ENCODE measurements around the gene ANGPTL5.
"Not testable (repeated sequence)": the region's sequence is repeated elsewhere in the genome, so short reads cannot be mapped to it uniquely, and the experiment has no call there.

The ANGPTL5 gene

DNA sequence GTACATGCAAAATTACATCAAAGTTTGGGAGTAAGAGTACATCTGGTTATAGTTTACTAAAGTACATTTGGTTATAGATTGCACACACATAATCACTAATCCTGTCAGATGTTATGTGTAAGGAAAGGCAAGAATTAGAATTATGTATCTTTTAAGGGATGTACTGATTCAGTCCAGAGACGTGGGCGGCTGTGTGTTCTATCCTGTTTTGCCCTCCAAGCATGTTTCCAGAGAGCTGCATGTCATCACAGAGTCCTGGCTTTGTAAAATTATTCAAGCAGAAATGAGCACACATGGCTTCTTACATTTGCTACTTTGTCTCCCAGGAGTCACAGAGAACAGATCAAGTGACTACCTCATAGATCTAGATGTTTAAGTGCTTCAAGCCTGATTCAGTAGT is 34.7 kb downstream of the ANGPTL5 start:
- no peak for DNase-seq

GRCh38 chr11:101880222-101880621 is 36.1 kb downstream of the ANGPTL5 start:
- no peak for DNase-seq

DNA sequence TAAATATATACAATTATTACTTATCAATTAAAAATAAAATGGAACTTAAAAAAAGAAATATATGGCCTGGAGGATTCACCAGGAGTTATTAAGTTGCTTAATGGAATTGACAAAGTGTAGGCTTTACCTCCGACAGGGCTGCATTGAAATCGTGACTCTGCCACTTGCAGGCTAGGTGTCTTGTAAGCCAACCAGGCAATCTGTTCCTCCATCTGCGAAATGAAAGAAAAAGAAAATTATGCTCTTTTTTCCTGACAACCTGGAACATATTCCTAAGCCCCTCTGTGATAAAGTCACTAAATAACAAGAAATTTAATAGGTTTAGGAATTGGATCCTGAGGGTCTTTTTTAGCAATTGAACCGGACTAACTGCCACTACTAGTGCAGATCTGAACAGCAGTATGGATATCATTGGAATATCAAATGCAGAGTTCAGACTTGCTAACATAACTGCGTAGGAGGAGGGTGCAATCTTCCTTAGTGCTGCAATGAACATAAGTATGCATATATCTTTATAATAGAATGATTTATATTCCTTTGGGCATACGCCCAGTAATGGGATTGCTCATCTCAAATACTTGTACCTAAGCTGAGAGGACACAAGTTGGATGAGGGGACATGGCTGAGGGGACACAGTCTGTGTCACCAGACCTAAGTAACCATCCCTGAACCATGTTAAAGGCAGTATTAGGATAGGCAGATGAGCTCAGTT is 44.0 kb downstream of the ANGPTL5 start:
- no peak for DNase-seq

DNA sequence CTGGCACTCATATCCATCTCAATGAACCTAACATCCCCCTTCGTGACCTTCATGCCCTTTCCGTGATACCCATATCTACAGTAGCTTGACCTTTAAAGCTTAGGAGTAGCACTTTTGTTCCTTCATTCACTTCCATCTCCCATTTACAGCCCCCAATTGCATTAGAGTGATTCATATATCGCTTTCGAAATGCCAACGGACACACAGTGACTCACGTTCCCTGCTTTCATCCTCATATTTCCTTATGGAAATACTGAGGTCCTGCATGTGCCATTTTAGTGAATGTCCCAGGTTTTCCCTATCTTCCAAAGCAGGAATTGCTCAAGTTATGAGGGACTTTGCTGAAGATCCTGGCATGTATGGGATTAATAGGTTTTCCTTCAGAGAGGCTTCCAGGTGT is 45.8 kb downstream of the ANGPTL5 start:
- no peak for DNase-seq

DNA sequence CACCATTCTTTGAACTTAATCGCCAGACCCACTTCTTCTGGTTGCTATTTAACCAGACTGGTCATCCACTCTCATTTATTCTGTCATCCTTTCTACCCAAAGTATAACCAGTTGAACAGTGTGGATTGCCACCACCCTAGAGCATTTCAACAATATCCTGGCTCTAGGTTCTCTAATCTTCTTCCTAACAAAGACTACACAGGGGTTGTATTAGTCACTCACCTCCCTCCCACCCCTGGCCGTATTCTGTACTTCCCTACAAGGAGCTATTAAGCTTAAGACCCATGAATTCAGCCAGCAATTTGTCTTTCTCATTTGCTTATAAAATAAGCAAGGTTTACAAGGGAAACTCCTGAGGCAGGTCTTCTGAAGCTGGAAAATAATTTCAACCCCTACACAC is 48.4 kb downstream of the ANGPTL5 start:
- DNase-seq = no peak

- DNase-seq = no peak
Measured at GRCh38 chr11:101866619-101867491, 49.5 kb downstream of the ANGPTL5 start.

- no peak for DNase-seq
Measured at GRCh38 chr11:101864098-101864497, 52.2 kb downstream of the ANGPTL5 start.

- DNase-seq = no peak
Measured at GRCh38 chr11:101863361-101863760, 53.0 kb downstream of the ANGPTL5 start.

DNA sequence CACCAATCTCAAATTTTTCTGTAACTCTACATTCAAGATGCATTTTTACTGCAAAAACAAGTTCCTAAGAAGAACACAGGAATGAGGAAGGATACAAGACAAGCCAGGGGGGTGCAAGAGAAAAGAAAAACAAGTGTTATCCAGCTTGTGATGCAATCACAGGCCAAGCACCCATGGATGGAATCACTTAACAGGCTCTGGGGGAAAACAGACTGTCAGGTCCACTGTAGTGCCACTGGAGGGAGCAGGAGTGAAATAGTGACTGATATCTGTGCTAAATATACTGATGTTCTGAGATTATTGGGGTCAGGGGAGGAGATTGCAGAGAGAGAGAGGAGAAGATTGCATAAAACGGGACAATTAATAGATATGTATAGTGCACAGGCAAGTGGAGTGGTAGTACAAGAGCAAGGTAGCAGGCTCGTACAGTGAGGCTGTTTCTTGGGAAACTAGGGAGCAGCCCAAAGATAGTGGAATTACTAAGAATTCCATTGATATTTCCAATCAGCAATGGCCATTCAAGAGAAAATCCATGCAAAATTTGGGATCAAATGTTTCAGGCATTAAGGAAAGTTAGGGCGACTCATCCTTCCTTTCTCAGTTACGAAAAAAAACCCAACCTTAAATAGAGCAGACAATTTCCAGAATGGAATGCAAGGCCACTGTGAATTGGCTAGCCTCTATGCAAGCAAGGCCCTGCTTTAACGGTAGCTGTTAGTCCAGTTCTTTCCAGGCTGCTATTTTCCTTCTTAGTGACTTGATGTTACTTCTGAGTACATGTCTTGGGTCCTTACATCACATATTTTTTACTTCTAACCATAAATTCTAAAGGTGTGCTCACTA is 53.7 kb downstream of the ANGPTL5 start:
- no peak for DNase-seq

- no peak for DNase-seq
Measured at GRCh38 chr11:101860696-101861427, 55.5 kb downstream of the ANGPTL5 start.

DNA sequence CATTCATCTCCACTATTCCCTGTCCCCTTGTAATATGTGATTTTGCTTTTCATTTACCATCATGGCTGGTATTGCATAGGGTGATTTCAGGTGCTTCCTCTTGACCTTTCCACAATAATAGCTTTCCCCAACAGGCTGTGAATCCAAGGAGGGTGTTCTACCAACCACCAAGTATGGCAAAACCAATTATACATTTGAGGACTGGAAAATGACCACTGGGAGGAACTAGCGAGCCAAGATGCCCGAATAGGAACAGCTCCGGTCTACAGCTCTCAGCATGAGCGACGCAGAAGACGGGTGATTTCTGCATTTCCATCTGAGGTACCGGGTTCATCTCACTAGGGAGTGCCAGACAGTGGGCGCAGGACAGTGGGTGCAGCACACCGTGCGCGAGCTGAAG is 64.1 kb downstream of the ANGPTL5 start:
- DNase-seq = not testable (repeated sequence)

- no peak for DNase-seq
Measured at GRCh38 chr11:101848262-101848661, 68.1 kb downstream of the ANGPTL5 start.

GRCh38 chr11:101844608-101845007 is 71.7 kb downstream of the ANGPTL5 start:
- no peak for DNase-seq

DNA sequence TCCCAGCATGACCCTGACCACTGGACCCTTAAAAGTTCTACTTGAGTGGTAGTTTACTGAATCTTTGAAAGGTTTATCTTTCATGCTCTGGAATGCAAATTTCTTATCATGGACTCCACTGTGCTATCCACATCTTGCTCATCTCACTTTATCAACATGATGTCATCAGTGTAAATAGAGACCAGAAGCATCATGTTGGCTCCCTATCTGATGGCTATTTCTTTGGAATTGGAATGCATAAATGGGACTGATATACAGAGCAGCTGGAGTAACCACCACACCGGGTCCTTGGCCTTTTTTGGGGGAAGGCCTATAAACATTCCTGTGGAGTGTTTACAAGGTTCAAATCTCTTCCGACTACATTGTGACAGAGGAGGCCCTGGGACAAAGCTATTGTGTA is 75.6 kb downstream of the ANGPTL5 start:
- DNase-seq = no peak
